BJ (cell line): ENCODE data around the gene SHISAL1. TPM values are rescaled to one million over a fixed set of nuclear protein-coding genes. Genes with fewer than 3 reads are reported as not detected.

Experiments used
- CTCF ChIA-PET: fragments of 350-600 bp; formaldehyde crosslinking; extraction: SDS; loops from one replicate; lab custom pipeline; 2021; ENCODE audit warnings: antibody characterized with exemption, inconsistent platforms; lab: Yijun Ruan, JAX
- POLR2A ChIA-PET: fragments of 300-600 bp; sonication (Branson Sonifier 250); formaldehyde crosslinking; extraction: SDS; loops from one replicate; lab custom pipeline; 2021; ENCODE audit warnings: antibody characterized with exemption; lab: Charles Lee
- DNase-seq: peaks from one replicate; pipeline ENCODE4 v3.0.0-alpha.2; 2011; ENCODE audit warnings: low read depth
- H3K27me3 ChIP-seq: 2 replicates; pipeline ENCODE4 v1.6.0; 2011; ENCODE audit warnings: low read length; ENCODE audit not compliant: control insufficient read depth, insufficient read depth
- H3K36me3 ChIP-seq: 2 replicates; pipeline ENCODE4 v1.5.1; 2011; ENCODE audit warnings: low read length; ENCODE audit not compliant: control insufficient read depth, insufficient read depth
- H3K4me3 ChIP-seq: 2 replicates; pipeline ENCODE4 v1.5.1; 2011; ENCODE audit warnings: low read depth, mild to moderate bottlenecking, control low read depth, low read length
- polyA plus RNA-seq: library from polyadenylated mRNA; depleted of rRNA; stranded (reverse); fragments of >200 nt; gene quantifications from 2 replicates; pipeline ENCODE4 v1.2.3, GENCODE V29; 2011
- TF ChIP-seq, protein P1 (sequence below): IDR thresholded peaks from 2 replicates; pipeline ENCODE4 v1.5.1; 2011; ENCODE audit warnings: low read depth, mild to moderate bottlenecking, control low read depth, inconsistent platforms, low read length, moderate library complexity; ENCODE audit not compliant: insufficient read depth

Gene SHISAL1
- polyA plus RNA-seq, 1 experiment, result 0.34 TPM

- TF ChIP-seq, protein P1, sequence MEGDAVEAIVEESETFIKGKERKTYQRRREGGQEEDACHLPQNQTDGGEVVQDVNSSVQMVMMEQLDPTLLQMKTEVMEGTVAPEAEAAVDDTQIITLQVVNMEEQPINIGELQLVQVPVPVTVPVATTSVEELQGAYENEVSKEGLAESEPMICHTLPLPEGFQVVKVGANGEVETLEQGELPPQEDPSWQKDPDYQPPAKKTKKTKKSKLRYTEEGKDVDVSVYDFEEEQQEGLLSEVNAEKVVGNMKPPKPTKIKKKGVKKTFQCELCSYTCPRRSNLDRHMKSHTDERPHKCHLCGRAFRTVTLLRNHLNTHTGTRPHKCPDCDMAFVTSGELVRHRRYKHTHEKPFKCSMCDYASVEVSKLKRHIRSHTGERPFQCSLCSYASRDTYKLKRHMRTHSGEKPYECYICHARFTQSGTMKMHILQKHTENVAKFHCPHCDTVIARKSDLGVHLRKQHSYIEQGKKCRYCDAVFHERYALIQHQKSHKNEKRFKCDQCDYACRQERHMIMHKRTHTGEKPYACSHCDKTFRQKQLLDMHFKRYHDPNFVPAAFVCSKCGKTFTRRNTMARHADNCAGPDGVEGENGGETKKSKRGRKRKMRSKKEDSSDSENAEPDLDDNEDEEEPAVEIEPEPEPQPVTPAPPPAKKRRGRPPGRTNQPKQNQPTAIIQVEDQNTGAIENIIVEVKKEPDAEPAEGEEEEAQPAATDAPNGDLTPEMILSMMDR, result no peak
- peaks cover 1% of the 10 kb centered on the region; the same call in 1 of the 2 replicates for H3K27me3 ChIP-seq
- H3K4me3 ChIP-seq, result no peak overlapping the region
- CTCF ChIA-PET, result no interaction called here
- H3K36me3 ChIP-seq, result no peaks in the 10 kb centered on the region
- DNase-seq, result no peak
- POLR2A ChIA-PET, result no interaction called here
Measured at GRCh38 chr22:44319685-44320084, 6.9 kb upstream of the SHISAL1 start.

- Histone ChIP-seq H3K4me3 (no peak overlapping the region), H3K36me3 (no peaks in the 10 kb centered on the region), H3K27me3 (no peaks in the 10 kb centered on the region; the same call in 1 of the 2 replicates)
- ChIA-PET POLR2A (no interaction called here), CTCF (no interaction called here)
- TF ChIP-seq, protein P1, result no peak
- DNase-seq, result no peak
Measured at GRCh38 chr22:44318751-44319150, 6.0 kb upstream of the SHISAL1 start.

GRCh38 chr22:44317886-44318637, 5.3 kb upstream of the SHISAL1 start:
- DNase-seq, result no peak
- Histone ChIP-seq H3K27me3 (no peaks in the 10 kb centered on the region; the same call in 1 of the 2 replicates), H3K36me3 (no peaks in the 10 kb centered on the region), H3K4me3 (no peak overlapping the region)
- TF ChIP-seq, protein P1, result no peak
- ChIA-PET POLR2A (no interaction called here), CTCF (no interaction called here)

GRCh38 chr22:44317123-44317444, 4.3 kb upstream of the SHISAL1 start:
- Histone ChIP-seq H3K36me3 (no peaks in the 10 kb centered on the region), H3K27me3 (no peaks in the 10 kb centered on the region; the same call in 1 of the 2 replicates), H3K4me3 (no peak overlapping the region)
- ChIA-PET POLR2A (no interaction called here), CTCF (no interaction called here)
- DNase-seq, result no peak
- TF ChIP-seq, protein P1, result no peak

- POLR2A ChIA-PET, result no interaction called here
- no peak for DNase-seq
- no peak overlapping the region for H3K4me3 ChIP-seq
- CTCF ChIA-PET, result no interaction called here
- H3K36me3 ChIP-seq, result no peaks in the 10 kb centered on the region
- TF ChIP-seq, protein P1, result no peak
- no peaks in the 10 kb centered on the region; the same call in 1 of the 2 replicates for H3K27me3 ChIP-seq
Measured at GRCh38 chr22:44316393-44317122, 3.8 kb upstream of the SHISAL1 start.
